GM23338 (cell line): Measurements from ENCODE around the gene UNC13C. TPM values are rescaled to one million over a fixed set of nuclear protein-coding genes. Genes with fewer than 3 reads are reported as not detected.

Experiments used
- ATAC-seq: fragments of 200-7000 bp; cut with Tn5 transposase; 3 replicates; pipeline ENCODE4 v1.9.1; 2020
- DNase-seq: peaks from one replicate; pipeline ENCODE4 v3.0.0-alpha.2; 2015; ENCODE audit warnings: low spot score
- H2AFZ ChIP-seq: fragments of 200-600 bp; sonication (generic); 2 replicates; pipeline ENCODE4 v1.8.0; 2016; ENCODE audit warnings: antibody characterized with exemption, mild to moderate bottlenecking, moderate library complexity
- H3F3A ChIP-seq: fragments of 200-600 bp; sonication (generic); replicated peaks from 2 replicates; pipeline ENCODE4 v1.8.0; 2017; ENCODE audit warnings: antibody characterized with exemption, mixed run types, low read depth
- H3K27ac ChIP-seq: fragments of 200-600 bp; sonication (generic); 2 replicates; pipeline ENCODE4 v1.6.1; 2016; ENCODE audit warnings: low read depth
- H3K27me3 ChIP-seq: fragments of 200-600 bp; sonication (generic); 2 replicates; pipeline ENCODE4 v1.8.0; 2016; ENCODE audit warnings: mild to moderate bottlenecking, mixed run types, moderate library complexity; ENCODE audit not compliant: insufficient read depth
- H3K36me3 ChIP-seq: fragments of 200-600 bp; sonication (generic); 2 replicates; pipeline ENCODE4 v1.8.0; 2016; ENCODE audit warnings: mild to moderate bottlenecking; ENCODE audit not compliant: insufficient read depth
- H3K4me1 ChIP-seq: fragments of 200-600 bp; sonication (generic); 2 replicates; pipeline ENCODE4 v1.8.0; 2016; ENCODE audit warnings: mild to moderate bottlenecking, moderate library complexity; ENCODE audit not compliant: insufficient read depth
- H3K4me2 ChIP-seq: fragments of 200-600 bp; sonication (generic); 2 replicates; pipeline ENCODE4 v1.7.1; 2017; ENCODE audit warnings: mixed run types
- H3K4me3 ChIP-seq: fragments of 200-600 bp; sonication (generic); 2 replicates; pipeline ENCODE4 v1.6.1; 2016; ENCODE audit warnings: mixed run types
- H3K79me2 ChIP-seq: fragments of 200-600 bp; sonication (generic); replicated peaks from 2 replicates; pipeline ENCODE4 v1.8.0; 2017; ENCODE audit warnings: mild to moderate bottlenecking; ENCODE audit not compliant: insufficient read depth
- H3K9me2 ChIP-seq: fragments of 200-600 bp; sonication (generic); 2 replicates; pipeline ENCODE4 v1.8.0; 2017; ENCODE audit not compliant: insufficient read depth
- H4K20me1 ChIP-seq: fragments of 200-600 bp; sonication (generic); replicated peaks from 2 replicates; pipeline ENCODE4 v1.8.0; 2017; ENCODE audit warnings: mild to moderate bottlenecking; ENCODE audit not compliant: insufficient read depth
- H3K27ac Mint-ChIP-seq: 2 replicates; pipeline ENCODE4 v1.8.0; 2020; ENCODE audit warnings: inconsistent platforms, mild to moderate bottlenecking, moderate library complexity, mixed read lengths
- H3K27me3 Mint-ChIP-seq: 3 replicates; pipeline ENCODE4 v1.8.0; 2022; ENCODE audit warnings: low read depth, mild to moderate bottlenecking, moderate library complexity, mixed read lengths, inconsistent platforms; ENCODE audit not compliant: insufficient read depth, poor library complexity
- H3K36me3 Mint-ChIP-seq: 3 replicates; pipeline ENCODE4 v1.8.0; 2021; ENCODE audit warnings: low read depth, mild to moderate bottlenecking, inconsistent platforms, moderate library complexity, mixed read lengths
- H3K4me1 Mint-ChIP-seq: 3 replicates; pipeline ENCODE4 v1.8.0; 2020; ENCODE audit warnings: mild to moderate bottlenecking, inconsistent platforms, mixed read lengths
- H3K4me3 Mint-ChIP-seq: 3 replicates; pipeline ENCODE4 v1.8.0; 2021; ENCODE audit warnings: moderate library complexity, mild to moderate bottlenecking, inconsistent platforms, mixed read lengths
- H3K9me3 Mint-ChIP-seq: 3 replicates; pipeline ENCODE4 v1.8.0; 2020; ENCODE audit warnings: moderate library complexity, mild to moderate bottlenecking, inconsistent platforms, mixed read lengths
- CREB1 ChIP-seq: fragments of 250-450 bp; sonication (Bioruptor Pico); IDR thresholded peaks from 2 replicates; pipeline ENCODE4 v1.5.0; 2020; ENCODE audit warnings: low read depth, mild to moderate bottlenecking, moderate library complexity
- ETS1 ChIP-seq: IDR thresholded peaks from 2 replicates; pipeline ENCODE4 v1.6.1; 2016; ENCODE audit warnings: antibody characterized with exemption
- EZH2 ChIP-seq: fragments of 200-600 bp; sonication (generic); IDR thresholded peaks from one replicate; pipeline ENCODE4 v1.8.0; 2017; ENCODE audit warnings: antibody characterized with exemption, mild to moderate bottlenecking, low read depth; ENCODE audit not compliant: unreplicated experiment
- EZH2phosphoT487 ChIP-seq: fragments of 200-600 bp; sonication (generic); IDR thresholded peaks from one replicate; pipeline ENCODE4 v1.8.1; 2018; ENCODE audit warnings: antibody characterized with exemption; ENCODE audit not compliant: unreplicated experiment
- JUNB ChIP-seq: IDR thresholded peaks from one replicate; pipeline ENCODE4 v1.6.1; 2016; ENCODE audit warnings: antibody characterized with exemption; ENCODE audit not compliant: unreplicated experiment
- POLR2AphosphoS5 ChIP-seq: IDR thresholded peaks from 2 replicates; pipeline ENCODE4 v1.6.1; 2016; ENCODE audit warnings: antibody characterized with exemption, low read depth
- REST ChIP-seq: IDR thresholded peaks from one replicate; pipeline ENCODE4 v1.6.1; 2018; ENCODE audit warnings: antibody characterized with exemption; ENCODE audit not compliant: unreplicated experiment
- ZNF462 ChIP-seq: fragments of 250-450 bp; sonication (Bioruptor Pico); IDR thresholded peaks from 2 replicates; pipeline ENCODE4 v1.5.0; 2020; ENCODE audit warnings: mild to moderate bottlenecking, moderate library complexity
- polyA plus RNA-seq: library from polyadenylated mRNA; unstranded; fragments of >200 nt; fragmentation: Nextera tagmentation; extraction: Ambion mirVana; gene quantifications from 2 replicates; pipeline ENCODE4 v1.2.1, GENCODE V29; 2016
- total RNA-seq: library from RNA; depleted of rRNA; stranded (reverse); fragments of >200 nt; shearing (Covaris generic); gene quantifications from 2 replicates; pipeline ENCODE4 v1.2.3, GENCODE V29; 2014

The UNC13C gene
- total and polyA plus RNA-seq, 2 experiments from 2014 or later: 0.03 TPM; not detected in 1

- TF ChIP-seq CREB1 (CRISPR knock-in tag) (no peak), POLR2AphosphoS5 (no peak), EZH2 (no peak)
Measured at GRCh38 chr15:54456413-54456812, 478.2 kb downstream of the UNC13C start (continued).

GRCh38 chr15:54462511-54462913, 484.3 kb downstream of the UNC13C start:
- Histone ChIP-seq H4K20me1 (no peaks in the 10 kb centered on the region), H3F3A (no peaks in the 10 kb centered on the region), H3K4me1 (no peaks in the 10 kb centered on the region), H2AFZ (no peak overlapping the region), H3K4me3 (no peak overlapping the region), H3K79me2 (no peaks in the 10 kb centered on the region), H3K27ac (no peak overlapping the region), H3K9me2 (no peaks in the 10 kb centered on the region), H3K36me3 (peaks cover 12% of the 10 kb centered on the region; the same call in 1 of the 2 replicates), H3K4me2 (no peak overlapping the region), H3K27me3 (no peaks in the 10 kb centered on the region)
- H3K27ac Mint-ChIP-seq: no peak overlapping the region
- peaks cover 58% of the 10 kb centered on the region for H3K9me3 Mint-ChIP-seq
- ATAC-seq (no peak), DNase-seq (no peak)
- peaks cover 23% of the 10 kb centered on the region for H3K36me3 Mint-ChIP-seq
- H3K27me3 Mint-ChIP-seq: no peaks in the 10 kb centered on the region
- TF ChIP-seq REST: no peak
- no peak for TF ChIP-seq EZH2phosphoT487
- TF ChIP-seq JUNB: no peak
- no peak for TF ChIP-seq ETS1
- TF ChIP-seq POLR2AphosphoS5: no peak
- no peak for TF ChIP-seq ZNF462 (CRISPR knock-in tag)
- no peaks in the 10 kb centered on the region for H3K4me1 Mint-ChIP-seq
- H3K4me3 Mint-ChIP-seq: no peak overlapping the region
